Measurements from ENCODE around the gene CARM1.

Gene CARM1

GRCh38 chr19:10907925-10908324 lies 36.6 kb downstream of the CARM1 start:
- no peak for DNase-seq (ENCODE audit: low read depth)

GRCh38 chr19:10908380-10908960 lies 37.1 kb downstream of the CARM1 start:
- no peak for DNase-seq (ENCODE audit: low read depth)

GRCh38 chr19:10911579-10912363 lies 40.4 kb downstream of the CARM1 start:
- DNase-seq (ENCODE audit: low read depth) = no peak

- DNase-seq (ENCODE audit: low read depth) = no peak
Measured at GRCh38 chr19:10912619-10913018, 41.3 kb downstream of the CARM1 start.

GRCh38 chr19:10913716-10914340 lies 42.5 kb downstream of the CARM1 start:
- no peak for DNase-seq (ENCODE audit: low read depth)

GRCh38 chr19:10915130-10916091 lies 44.1 kb downstream of the CARM1 start:
- DNase-seq (ENCODE audit: low read depth) = no peak

- no peak for DNase-seq (ENCODE audit: low read depth)
Measured at GRCh38 chr19:10916602-10917001, 45.2 kb downstream of the CARM1 start.

GRCh38 chr19:10918359-10918758 lies 47.0 kb downstream of the CARM1 start:
- DNase-seq (ENCODE audit: low read depth) = no peak

GRCh38 chr19:10919352-10920287 lies 48.3 kb downstream of the CARM1 start:
- no peak for DNase-seq (ENCODE audit: low read depth)

GRCh38 chr19:10920288-10920655 lies 48.9 kb downstream of the CARM1 start:
- DNase-seq (ENCODE audit: low read depth) = no peak

- DNase-seq (ENCODE audit: low read depth) = no peak
Measured at GRCh38 chr19:10920781-10921180, 49.4 kb downstream of the CARM1 start.

- no peak for DNase-seq (ENCODE audit: low read depth)
Measured at GRCh38 chr19:10921199-10921909, 50.0 kb downstream of the CARM1 start.

- no peak for DNase-seq (ENCODE audit: low read depth)
Measured at GRCh38 chr19:10921910-10922637, 50.7 kb downstream of the CARM1 start.

- DNase-seq (ENCODE audit: low read depth) = no peak
Measured at GRCh38 chr19:10922638-10923014, 51.3 kb downstream of the CARM1 start.

- no peak for DNase-seq (ENCODE audit: low read depth)
Measured at GRCh38 chr19:10923260-10924112, 52.1 kb downstream of the CARM1 start.

- no peak for DNase-seq (ENCODE audit: low read depth)
Measured at GRCh38 chr19:10924597-10924996, 53.2 kb downstream of the CARM1 start.

GRCh38 chr19:10927730-10928562 lies 56.6 kb downstream of the CARM1 start:
- DNase-seq (ENCODE audit: low read depth) = no peak

Measured in non-pigmented ciliary epithelial cell (primary cell).